Stimulated activated CD4-positive, alpha-beta T cell treated with anti-CD3 and anti-CD28 coated beads, Interleukin-4, amount 100 ng/mL, for 24 hours (primary cell): ENCODE data around the gene TMPRSS6.

ENCODE experiments used
- DNase-seq: peaks from one replicate; pipeline ENCODE4 v3.0.0-alpha.2; 2020

The TMPRSS6 gene

DNA sequence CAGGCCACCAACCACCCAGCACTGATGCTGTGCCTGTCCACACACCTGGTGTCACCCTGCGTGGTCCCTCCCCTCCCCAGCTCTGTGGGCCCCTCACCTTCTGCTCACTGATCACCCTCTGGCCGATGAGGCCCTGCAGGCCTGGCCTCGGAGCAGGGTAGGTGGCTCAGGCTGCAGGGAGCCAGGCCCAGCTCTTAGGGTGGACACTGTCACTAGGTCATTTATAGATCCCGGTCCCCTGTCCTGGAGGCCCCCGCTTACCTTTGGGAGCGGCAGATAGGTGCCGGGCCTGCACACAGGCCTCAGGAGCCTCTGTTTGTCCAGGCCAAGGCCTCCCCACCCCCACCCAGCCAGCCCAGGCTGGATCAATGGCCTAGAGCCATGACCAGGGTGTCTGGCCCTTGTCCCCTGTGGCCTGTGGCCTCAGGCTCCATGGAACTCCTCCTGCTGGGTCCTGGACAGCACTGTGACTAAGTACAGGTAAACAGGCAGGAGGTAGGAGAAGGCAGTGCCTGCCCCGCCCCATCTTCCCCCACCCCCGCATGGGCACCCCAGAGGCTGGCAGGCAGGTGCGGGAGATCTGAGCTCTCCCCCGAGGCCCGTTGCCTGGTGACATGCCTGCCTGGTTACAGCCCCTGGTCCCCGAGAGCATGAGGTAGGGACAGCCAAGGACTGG lies at the start of gene TMPRSS6:
Gene TMPRSS6, minus strand, starts transcription at position 472 of the 676 bp plus-strand sequence. CDS start 6,296 bp downstream, outside the sequence.
- no peak for DNase-seq

GRCh38 chr22:37158963-37159290 lies 49.4 kb upstream of the TMPRSS6 start:
- no peak for DNase-seq

DNA sequence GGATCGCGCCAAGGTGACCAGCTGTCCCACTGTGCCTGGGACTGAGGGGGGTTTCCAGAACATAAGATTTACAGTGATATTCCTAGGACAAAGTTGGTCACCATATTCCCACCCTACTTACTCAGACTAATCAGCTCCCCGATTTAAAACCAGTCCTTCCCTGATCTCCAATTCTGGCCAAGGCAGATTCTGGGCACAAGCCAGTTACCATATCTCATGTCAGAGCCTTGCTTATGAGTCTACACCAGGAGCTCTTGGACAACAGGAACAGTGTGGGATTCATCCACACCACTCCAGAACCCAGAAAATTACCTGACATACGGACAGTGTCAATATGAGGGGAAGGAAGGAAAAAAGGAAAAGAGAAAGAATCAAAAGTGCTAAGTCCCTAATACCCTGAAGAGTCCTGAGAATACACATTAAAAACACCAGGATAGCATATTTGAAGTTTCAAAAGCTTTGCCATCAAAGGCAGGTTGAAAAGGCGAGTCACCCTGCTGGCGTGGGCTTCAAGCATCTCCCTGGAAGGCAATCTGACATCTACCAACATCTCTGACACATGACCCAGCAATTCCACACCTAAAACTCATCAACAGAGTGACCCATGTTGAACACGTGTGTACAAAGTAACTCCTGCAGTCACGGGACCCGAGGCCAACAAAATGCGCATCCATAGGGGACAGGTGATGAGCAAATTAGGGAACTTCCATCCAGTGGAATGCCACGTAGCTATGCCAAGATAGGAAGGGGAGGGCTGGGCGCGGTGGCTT lies 48.2 kb upstream of the TMPRSS6 start:
- DNase-seq: no peak

GRCh38 chr22:37156686-37157435 lies 47.3 kb upstream of the TMPRSS6 start:
- no peak for DNase-seq

- no peak for DNase-seq
Measured at GRCh38 chr22:37155971-37156370, 46.5 kb upstream of the TMPRSS6 start.

GRCh38 chr22:37154925-37155712 lies 45.6 kb upstream of the TMPRSS6 start:
- no peak for DNase-seq

DNA sequence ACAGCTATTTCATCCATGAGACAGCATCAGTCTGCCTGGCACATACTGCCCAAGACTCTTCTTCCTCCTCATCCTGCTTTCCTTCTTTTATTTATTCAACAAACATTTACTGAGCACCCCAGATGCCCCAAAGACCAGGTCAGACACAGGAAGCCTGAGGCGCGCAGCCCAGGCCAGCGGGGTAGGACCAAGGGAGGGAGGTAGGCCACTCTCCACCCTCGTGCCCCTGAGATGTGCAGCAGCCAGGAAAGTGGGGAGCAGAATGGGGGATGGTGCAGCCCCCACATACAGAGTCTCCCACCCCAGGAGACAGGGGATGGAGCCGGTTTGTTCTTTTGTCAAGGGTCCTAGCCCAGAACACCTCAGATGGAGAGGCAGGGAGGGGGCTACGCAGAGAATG lies 44.4 kb upstream of the TMPRSS6 start:
- no peak for DNase-seq

GRCh38 chr22:37151401-37151800 lies 41.9 kb upstream of the TMPRSS6 start:
- DNase-seq: no peak

DNA sequence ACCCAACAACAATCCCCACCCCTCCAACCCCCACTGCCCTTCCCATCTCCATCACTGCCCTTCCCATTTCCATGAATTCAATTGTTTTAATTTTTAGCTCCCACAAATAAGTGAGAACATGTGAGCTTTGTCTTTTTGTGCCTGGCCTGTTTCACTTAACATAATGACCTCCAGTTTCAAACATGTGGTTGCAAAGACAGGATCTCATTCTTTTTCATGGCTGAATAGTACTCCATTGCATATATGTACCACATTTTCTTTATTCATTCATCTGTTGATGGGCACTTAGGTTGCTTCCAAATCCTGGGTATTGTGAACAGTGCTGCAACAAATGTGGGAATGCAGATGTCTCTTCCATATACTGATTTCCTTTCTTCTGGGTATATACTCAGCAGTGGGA lies 41.2 kb upstream of the TMPRSS6 start:
- no peak for DNase-seq

GRCh38 chr22:37148742-37149665 lies 39.5 kb upstream of the TMPRSS6 start:
- no peak for DNase-seq

DNA sequence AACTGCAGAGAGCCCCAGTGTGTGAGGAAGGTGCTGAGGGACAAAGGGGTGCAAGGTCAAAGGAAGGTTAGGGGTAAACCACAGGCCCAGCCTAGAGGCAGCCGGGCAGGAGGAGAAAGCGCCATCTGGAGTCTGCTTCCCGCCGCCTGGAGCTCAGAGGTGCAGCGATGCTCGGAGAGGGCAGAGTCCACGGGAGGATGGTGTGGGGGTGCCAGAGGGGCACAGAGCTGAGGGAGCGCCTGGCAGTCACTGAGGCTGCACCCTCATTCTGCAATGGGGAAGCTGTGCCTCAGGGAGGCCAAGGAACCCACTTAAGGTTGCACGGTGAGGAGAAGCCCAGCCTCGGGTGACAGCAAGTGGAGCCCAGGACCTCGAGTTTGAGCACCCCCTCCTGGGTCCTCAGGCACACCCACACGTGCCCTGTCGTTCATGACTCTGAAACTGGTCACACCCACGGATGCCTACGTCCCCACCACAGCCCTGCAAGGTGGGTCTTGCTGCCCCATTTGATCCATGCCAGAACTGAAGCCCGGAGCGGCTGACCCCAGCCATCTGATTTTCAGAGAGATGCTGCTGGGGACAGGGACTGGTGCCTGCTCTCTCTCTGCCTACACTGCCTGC lies 38.6 kb upstream of the TMPRSS6 start:
- DNase-seq: peak; percentile 47

DNA sequence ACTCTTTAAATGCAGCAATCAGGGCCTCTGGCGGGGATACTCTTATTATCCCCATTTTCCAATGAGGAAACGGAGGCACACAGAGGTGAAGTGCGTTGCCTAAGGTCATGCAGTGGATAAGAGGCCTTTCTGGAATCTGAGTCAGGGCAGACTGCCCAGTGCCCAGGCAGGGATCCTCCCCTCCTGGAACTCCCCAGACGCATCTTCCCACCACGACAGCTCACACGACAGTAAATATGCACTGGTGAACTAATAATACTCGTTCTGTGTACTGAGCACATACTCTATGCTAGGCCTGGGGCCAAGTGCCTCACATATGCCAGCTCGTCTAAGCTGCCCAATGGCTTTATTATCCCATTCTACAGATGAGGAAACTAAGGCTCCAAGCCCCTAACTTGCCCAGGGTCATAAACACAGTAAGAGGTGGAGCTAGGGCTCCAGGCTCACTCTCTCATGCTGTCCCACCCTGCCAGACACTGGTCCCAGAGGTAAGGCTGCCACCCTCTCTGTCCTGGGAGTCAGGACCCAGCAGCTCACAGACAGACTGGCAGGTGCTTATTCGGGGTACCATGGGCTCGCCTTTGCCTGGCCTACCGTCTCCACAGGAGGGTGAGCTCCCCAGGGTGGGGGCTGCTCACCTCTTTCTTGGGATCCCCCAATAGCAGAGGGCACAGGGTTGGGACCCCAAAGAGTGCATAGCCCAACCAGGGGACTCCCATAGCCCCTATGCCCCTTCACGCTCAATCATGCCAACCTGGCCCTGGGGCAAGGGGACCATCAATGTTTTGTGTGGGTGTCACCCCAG lies 37.9 kb upstream of the TMPRSS6 start:
- no peak for DNase-seq

DNA sequence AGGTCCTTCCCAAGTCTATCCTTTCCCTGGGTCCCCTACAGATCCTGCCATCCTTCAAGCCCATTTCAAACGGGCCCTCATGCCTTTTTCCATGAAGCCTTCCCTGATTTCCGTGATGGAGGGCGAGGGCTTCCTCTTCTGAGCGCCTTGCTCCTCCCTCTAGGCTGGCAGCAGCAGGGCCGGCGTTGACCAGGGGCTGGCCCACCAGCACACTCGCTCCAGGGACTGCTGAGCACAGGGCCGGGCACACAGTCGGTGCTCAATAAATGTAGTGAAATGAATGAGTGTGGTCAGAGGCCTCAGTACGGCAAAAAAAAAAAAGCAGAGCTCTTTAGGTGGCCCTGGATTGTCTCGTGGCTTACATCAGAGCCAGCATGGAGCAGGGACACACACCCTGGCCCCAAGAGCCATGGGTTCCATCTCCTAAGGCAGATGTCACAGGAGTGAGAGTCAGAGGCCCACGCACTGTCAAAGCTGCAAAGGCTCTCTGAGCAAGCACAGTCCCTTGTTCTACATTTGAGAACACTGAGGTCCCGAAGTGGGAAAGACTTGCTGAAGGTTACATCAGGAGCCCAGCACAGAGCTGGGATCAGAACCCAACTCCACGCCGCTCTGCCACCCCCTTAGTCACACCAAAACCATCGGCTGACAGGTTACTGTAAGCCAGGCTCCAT lies 37.1 kb upstream of the TMPRSS6 start:
- DNase-seq: peak; percentile 44

DNA sequence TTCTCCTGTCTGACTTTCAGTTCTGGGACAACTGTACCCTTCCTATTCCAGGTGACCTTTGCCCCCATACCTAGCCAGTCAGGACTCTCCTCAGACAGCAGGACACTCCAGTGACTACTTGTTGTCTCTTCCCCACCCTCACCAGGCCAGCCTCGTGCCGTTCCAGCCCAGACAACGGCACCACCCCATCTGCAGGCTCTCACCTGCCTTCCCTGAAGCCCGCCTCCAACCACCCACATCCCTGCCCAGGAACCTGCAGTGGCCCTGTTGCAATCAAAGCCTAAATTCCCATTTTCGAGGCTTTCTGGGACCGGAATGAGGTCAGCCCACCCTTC lies 36.5 kb upstream of the TMPRSS6 start:
- DNase-seq: no peak

DNA sequence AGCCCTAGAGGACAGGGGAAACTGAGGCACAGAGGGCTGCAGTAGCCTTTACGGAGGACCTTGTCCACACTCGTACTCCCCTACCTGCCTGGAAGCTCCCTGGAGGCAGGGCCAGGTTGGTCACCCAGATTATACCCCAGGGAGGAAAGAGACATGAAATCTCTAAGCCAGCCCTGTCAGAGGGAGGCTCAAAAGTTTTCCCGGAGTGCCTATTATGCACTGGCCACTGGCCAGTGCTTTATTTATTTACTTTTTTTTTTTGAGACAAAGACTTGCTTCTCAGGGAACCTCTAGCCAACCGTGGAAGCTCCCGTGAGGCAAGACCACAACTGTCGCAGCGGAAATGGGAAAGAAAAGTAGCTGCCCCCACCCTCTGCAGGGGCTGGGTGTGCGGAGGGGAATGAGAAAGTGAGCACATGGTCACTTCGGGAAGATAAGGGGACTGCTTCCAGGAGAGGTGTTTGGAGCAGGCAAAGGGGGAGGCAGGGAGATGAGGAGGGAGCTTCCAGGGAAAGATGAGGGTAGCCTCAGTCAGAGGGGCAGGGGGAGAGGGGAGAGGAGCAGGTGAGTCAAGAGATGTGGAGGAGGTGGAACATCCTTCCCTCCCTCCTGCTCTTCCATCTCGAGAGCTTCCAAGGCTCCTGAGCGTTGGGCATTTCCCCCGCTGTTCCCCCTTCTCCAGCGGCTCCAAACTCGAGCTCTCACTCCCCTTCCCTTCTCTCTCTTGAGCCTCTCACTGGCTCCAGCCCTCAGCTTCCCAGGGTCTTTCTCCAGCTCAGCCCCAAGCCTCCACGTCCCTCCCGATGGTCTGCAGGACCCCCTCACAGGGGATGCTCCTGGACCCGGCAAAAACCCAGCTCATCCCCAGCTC lies 35.9 kb upstream of the TMPRSS6 start:
- DNase-seq: no peak

- no peak for DNase-seq
Measured at GRCh38 chr22:37144180-37144554, 34.7 kb upstream of the TMPRSS6 start.

DNA sequence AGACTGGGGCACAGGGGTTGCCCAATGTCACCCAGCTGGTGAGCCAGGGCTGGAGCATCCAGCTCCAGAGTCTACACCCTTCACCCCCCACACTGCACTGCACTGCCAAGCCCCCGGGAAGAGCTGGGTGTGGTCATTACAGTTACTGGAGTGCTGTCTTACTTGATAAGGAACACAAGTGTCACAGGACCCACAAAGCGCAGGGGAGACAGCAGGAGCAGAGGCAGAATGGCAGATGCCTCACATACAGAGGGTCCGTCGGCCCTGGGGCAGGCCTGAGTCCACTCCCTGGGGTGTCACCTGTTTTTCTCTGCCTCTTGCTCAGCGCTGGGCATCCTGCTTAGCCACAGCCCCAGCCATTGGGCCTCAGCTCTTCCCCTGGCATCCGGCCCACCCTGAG lies 32.5 kb upstream of the TMPRSS6 start:
- DNase-seq: no peak

GRCh38 chr22:37141476-37141875 lies 32.0 kb upstream of the TMPRSS6 start:
- DNase-seq: no peak

GRCh38 chr22:37140686-37141323 lies 31.3 kb upstream of the TMPRSS6 start:
- DNase-seq: no peak
